HG03558 (cell line): ENCODE measurements around the gene PTHLH.

Experiments used
- ATAC-seq: cut with Tn5 transposase; IDR thresholded peaks from one replicate; pipeline ENCODE4 v1.9.1; 2021; ENCODE audit warnings: moderate number of reproducible peaks; ENCODE audit not compliant: unreplicated experiment; ENCODE audit errors: extremely low read depth

The PTHLH gene

GRCh38 chr12:27972721-27973120 lies at the start of gene PTHLH:
PTHLH (minus strand) TSS chr12:27972733; CDS start chr12:27969494, 3,239 bp downstream.
- ATAC-seq, result no peak

- ATAC-seq, result no peak
Observed at GRCh38 chr12:28021704-28022103, 49.2 kb upstream of the PTHLH start.

GRCh38 chr12:28017873-28018255 lies 45.3 kb upstream of the PTHLH start:
- no peak for ATAC-seq

- ATAC-seq, result no peak
Observed at GRCh38 chr12:28017126-28017872, 44.8 kb upstream of the PTHLH start.

GRCh38 chr12:28015165-28015564 lies 42.6 kb upstream of the PTHLH start:
- ATAC-seq, result no peak

GRCh38 chr12:28014196-28014595 lies 41.7 kb upstream of the PTHLH start:
- no peak for ATAC-seq

GRCh38 chr12:28012333-28012918 lies 39.9 kb upstream of the PTHLH start:
- no peak for ATAC-seq

- no peak for ATAC-seq
Observed at GRCh38 chr12:28010036-28010435, 37.5 kb upstream of the PTHLH start.

GRCh38 chr12:27999970-28000369 lies 27.4 kb upstream of the PTHLH start:
- no peak for ATAC-seq

- ATAC-seq, result no peak
Observed at GRCh38 chr12:27999521-27999920, 27.0 kb upstream of the PTHLH start.

- ATAC-seq, result no peak
Observed at GRCh38 chr12:27998658-27999057, 26.1 kb upstream of the PTHLH start.

GRCh38 chr12:27998170-27998569 lies 25.6 kb upstream of the PTHLH start:
- ATAC-seq, result no peak

GRCh38 chr12:27996761-27997160 lies 24.2 kb upstream of the PTHLH start:
- no peak for ATAC-seq

GRCh38 chr12:27995406-27995805 lies 22.9 kb upstream of the PTHLH start:
- ATAC-seq, result no peak

- ATAC-seq, result no peak
Observed at GRCh38 chr12:27988594-27989233, 16.2 kb upstream of the PTHLH start.

- ATAC-seq, result no peak
Observed at GRCh38 chr12:27987331-27987730, 14.8 kb upstream of the PTHLH start.

GRCh38 chr12:27984275-27984674 lies 11.7 kb upstream of the PTHLH start:
- ATAC-seq, result no peak

- ATAC-seq, result no peak
Observed at GRCh38 chr12:27982951-27983350, 10.4 kb upstream of the PTHLH start.

GRCh38 chr12:27982385-27982784 lies 9.9 kb upstream of the PTHLH start:
- no peak for ATAC-seq

GRCh38 chr12:27981874-27982273 lies 9.3 kb upstream of the PTHLH start:
- ATAC-seq, result no peak

- ATAC-seq, result no peak
Observed at GRCh38 chr12:27979145-27979544, 6.6 kb upstream of the PTHLH start.
